Neural crest cell (in vitro differentiated cells): ENCODE results near the gene RANBP9. TPM values are rescaled to one million over a fixed set of nuclear protein-coding genes. Genes with fewer than 3 reads are reported as not detected.

Experiments used
- DNase-seq: peaks from one replicate; pipeline ENCODE4 v3.0.0; 2021; ENCODE audit warnings: low read depth, mixed read lengths, low spot score
- H3K27ac Mint-ChIP-seq: one replicate; pipeline ENCODE4 v1.8.0; 2021; ENCODE audit warnings: mild to moderate bottlenecking, mixed read lengths; ENCODE audit not compliant: unreplicated experiment
- H3K27me3 Mint-ChIP-seq: 2 replicates; pipeline ENCODE4 v1.8.0; 2021; ENCODE audit warnings: low read depth, mild to moderate bottlenecking, mixed read lengths
- H3K36me3 Mint-ChIP-seq: 2 replicates; pipeline ENCODE4 v1.8.0; 2021; ENCODE audit warnings: low read depth, mild to moderate bottlenecking, mixed read lengths
- H3K4me1 Mint-ChIP-seq: 2 replicates; pipeline ENCODE4 v1.8.0; 2021; ENCODE audit warnings: mixed read lengths
- H3K4me3 Mint-ChIP-seq: one replicate; pipeline ENCODE4 v1.8.0; 2021; ENCODE audit warnings: mild to moderate bottlenecking, mixed read lengths
- H3K9me3 Mint-ChIP-seq: 2 replicates; pipeline ENCODE4 v1.8.0; 2021; ENCODE audit warnings: mixed read lengths
- total RNA-seq: library from RNA; stranded (reverse); gene quantifications from 2 replicates; pipeline ENCODE4 v1.2.1, GENCODE V29; 2021
- TF ChIP-seq, protein P1 (sequence below): fragments of 200-600 bp; sonication (generic); conservative IDR thresholded peaks from 2 replicates; pipeline ENCODE4 v1.5.0; 2021; ENCODE audit warnings: antibody characterized with exemption, mild to moderate bottlenecking

Gene RANBP9
- total RNA-seq, 1 donor from 2014 or later, result 41.2 TPM

DNA sequence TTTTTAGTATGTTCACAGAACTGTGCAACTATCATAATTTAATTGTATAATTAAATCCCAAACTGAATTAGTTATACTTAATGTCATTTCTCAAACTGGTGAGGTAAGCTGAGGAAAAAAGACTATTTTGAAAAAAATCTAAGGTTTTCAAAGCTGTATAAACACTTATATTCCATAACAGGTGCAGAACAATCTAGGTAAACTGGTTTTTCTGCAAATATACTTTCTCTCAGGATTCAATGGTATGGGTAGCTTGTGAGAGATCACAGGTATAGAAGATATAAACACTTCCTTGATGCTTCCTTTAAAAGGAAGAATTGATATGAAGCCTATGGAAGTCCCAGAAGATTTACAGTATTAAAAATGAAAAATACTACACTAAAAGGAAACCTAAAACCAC, 62.8 kb downstream of the RANBP9 start:
- Mint-ChIP-seq H3K4me3 (no peak overlapping the region), H3K9me3 (no peaks in the 10 kb centered on the region), H3K4me1 (no peaks in the 10 kb centered on the region), H3K27ac (no peak overlapping the region), H3K27me3 (no peaks in the 10 kb centered on the region), H3K36me3 (peaks cover 8% of the 10 kb centered on the region)
- TF ChIP-seq, protein P1, sequence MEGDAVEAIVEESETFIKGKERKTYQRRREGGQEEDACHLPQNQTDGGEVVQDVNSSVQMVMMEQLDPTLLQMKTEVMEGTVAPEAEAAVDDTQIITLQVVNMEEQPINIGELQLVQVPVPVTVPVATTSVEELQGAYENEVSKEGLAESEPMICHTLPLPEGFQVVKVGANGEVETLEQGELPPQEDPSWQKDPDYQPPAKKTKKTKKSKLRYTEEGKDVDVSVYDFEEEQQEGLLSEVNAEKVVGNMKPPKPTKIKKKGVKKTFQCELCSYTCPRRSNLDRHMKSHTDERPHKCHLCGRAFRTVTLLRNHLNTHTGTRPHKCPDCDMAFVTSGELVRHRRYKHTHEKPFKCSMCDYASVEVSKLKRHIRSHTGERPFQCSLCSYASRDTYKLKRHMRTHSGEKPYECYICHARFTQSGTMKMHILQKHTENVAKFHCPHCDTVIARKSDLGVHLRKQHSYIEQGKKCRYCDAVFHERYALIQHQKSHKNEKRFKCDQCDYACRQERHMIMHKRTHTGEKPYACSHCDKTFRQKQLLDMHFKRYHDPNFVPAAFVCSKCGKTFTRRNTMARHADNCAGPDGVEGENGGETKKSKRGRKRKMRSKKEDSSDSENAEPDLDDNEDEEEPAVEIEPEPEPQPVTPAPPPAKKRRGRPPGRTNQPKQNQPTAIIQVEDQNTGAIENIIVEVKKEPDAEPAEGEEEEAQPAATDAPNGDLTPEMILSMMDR, result no peak
- DNase-seq, result no peak

DNA sequence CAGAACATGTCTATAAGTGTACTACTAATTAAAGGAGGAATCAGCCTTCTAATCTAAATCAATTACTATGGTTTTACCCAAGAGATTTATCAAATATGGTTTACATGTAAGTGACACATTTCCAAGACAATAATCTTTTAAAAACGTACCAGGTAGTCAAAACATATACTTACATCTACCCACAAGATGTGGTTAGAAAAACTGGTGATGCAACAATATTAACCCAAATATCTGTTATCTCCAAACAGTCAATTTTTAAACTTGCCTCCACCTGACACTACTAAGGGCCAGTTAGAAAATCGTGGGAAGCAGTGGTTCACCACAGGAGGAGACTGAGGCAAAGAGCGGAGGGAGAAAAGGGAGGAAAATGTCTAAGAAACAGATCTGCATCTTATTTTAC, 68.5 kb downstream of the RANBP9 start:
- H3K4me3 Mint-ChIP-seq, result no peak overlapping the region
- H3K27ac Mint-ChIP-seq, result no peak overlapping the region
- H3K9me3 Mint-ChIP-seq, result no peaks in the 10 kb centered on the region
- no peak for DNase-seq
- H3K36me3 Mint-ChIP-seq, result peaks cover 13% of the 10 kb centered on the region
- TF ChIP-seq, protein P1, result no peak
- H3K27me3 Mint-ChIP-seq, result no peaks in the 10 kb centered on the region
- H3K4me1 Mint-ChIP-seq, result no peaks in the 10 kb centered on the region

DNA sequence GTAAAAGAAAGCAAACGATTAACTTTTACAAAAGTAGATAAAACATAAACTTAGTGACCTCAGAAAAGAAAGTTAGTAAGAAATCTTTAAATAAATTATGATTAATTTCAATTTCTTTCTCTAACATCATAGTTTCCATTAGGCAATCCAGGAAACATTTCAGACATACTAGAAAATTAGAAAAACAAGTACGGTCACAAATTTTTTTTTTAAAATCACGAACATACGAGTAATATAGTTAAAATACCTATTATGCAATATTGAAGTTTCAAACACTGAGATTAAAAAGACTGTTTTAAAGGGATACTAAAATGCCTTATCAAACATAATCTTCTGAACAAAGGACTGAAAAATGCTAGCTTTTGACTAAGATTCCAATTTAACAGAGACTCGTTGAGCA, 70.3 kb downstream of the RANBP9 start:
- TF ChIP-seq, protein P1, result no peak
- no peak overlapping the region for H3K4me3 Mint-ChIP-seq
- H3K36me3 Mint-ChIP-seq, result peaks cover 17% of the 10 kb centered on the region
- no peaks in the 10 kb centered on the region for H3K27me3 Mint-ChIP-seq
- DNase-seq, result no peak
- no peaks in the 10 kb centered on the region for H3K9me3 Mint-ChIP-seq
- H3K27ac Mint-ChIP-seq, result no peak overlapping the region
- peaks cover 7% of the 10 kb centered on the region for H3K4me1 Mint-ChIP-seq

DNA sequence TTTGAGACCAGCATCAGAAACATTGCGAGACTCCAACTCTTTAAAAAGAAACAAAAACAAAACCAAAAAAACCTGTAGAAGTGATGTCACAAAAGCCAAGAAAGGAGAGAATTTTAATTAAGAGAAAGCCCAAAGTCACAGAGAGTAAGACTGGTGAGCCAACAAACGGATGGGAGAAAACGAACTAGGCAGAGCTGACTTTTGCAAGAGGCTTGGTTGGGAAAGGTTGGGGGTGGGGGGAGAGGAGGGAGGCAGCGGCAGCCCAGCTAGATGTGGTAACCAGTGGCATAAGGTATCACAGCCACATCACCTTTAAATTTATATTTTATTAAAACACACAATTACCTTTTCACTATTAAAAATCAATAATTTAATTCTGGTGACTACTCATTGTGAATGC, 73.0 kb downstream of the RANBP9 start:
- no peak for DNase-seq
- Mint-ChIP-seq H3K4me3 (no peak overlapping the region), H3K4me1 (peaks cover 13% of the 10 kb centered on the region), H3K27me3 (no peaks in the 10 kb centered on the region), H3K27ac (peak overlapping the region; percentile 35), H3K9me3 (no peaks in the 10 kb centered on the region), H3K36me3 (peaks cover 19% of the 10 kb centered on the region)
- TF ChIP-seq, protein P1, result no peak

DNA sequence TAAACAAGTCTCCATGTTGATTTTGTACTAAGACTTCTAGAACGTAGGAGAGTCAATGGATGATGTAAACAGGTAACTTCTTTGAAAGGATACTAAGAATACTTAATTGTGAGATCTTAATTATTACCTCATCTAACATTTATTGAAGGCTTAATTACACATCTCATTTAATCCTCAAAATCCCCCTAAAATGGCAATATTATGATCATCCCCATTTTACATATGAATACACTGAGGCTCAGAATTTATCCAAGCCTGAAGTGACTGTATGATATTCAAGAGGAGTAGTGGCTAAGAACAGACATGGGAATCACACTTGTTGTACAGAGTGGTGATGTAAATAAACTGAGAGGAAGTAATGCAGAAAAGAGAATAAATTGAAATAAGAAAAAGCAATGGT, 73.6 kb downstream of the RANBP9 start:
- H3K4me1 Mint-ChIP-seq, result peaks cover 13% of the 10 kb centered on the region
- no peak for DNase-seq
- no peak overlapping the region for H3K27ac Mint-ChIP-seq
- H3K4me3 Mint-ChIP-seq, result no peak overlapping the region
- peaks cover 16% of the 10 kb centered on the region for H3K36me3 Mint-ChIP-seq
- no peaks in the 10 kb centered on the region for H3K27me3 Mint-ChIP-seq
- TF ChIP-seq, protein P1, result no peak
- H3K9me3 Mint-ChIP-seq, result no peaks in the 10 kb centered on the region
